Caco-2 (cell line): Measurements from ENCODE around the gene CPM. TPM values are rescaled to one million over a fixed set of nuclear protein-coding genes. Genes with fewer than 3 reads are reported as not detected.

Experiments used
- BruUV-seq: library from RNA; stranded (reverse); fragments of 400-500 nt; replicated peaks from 2 replicates; lab custom pipeline; 2021; lab: Mats Ljungman, UMichigan
- CTCF ChIA-PET: fragments of 300-600 bp; sonication (Branson Sonifier 250); formaldehyde crosslinking; loops from one replicate; lab custom pipeline; 2022; ENCODE audit warnings: antibody characterized with exemption; lab: Charles Lee
- POLR2A ChIA-PET: fragments of 300-600 bp; sonication (Branson Sonifier 250); formaldehyde crosslinking; loops from one replicate; lab custom pipeline; 2022; ENCODE audit warnings: antibody characterized with exemption; lab: Charles Lee
- DNase-seq, 2 experiments: peaks; one replicate each; pipeline versions ENCODE4 v3.0.0 to v3.0.0-alpha.2; 2020 to 2022
- H3K27me3 ChIP-seq: replicated peaks from 2 replicates; pipeline ENCODE4 v1.6.0; 2011; ENCODE audit warnings: low read length; ENCODE audit not compliant: control insufficient read depth, insufficient read depth
- H3K36me3 ChIP-seq: 2 replicates; pipeline ENCODE4 v1.5.1; 2011; ENCODE audit warnings: low read length; ENCODE audit not compliant: control insufficient read depth, insufficient read depth
- H3K4me1 ChIP-seq: fragments of 250-450 bp; sonication (Bioruptor Pico); 2 replicates; pipeline ENCODE4 v1.5.1; 2020; ENCODE audit warnings: mild to moderate bottlenecking
- H3K4me3 ChIP-seq: 2 replicates; pipeline ENCODE4 v1.5.1; 2011; ENCODE audit warnings: low read depth, mild to moderate bottlenecking, control low read depth, low read length
- H3K9me3 ChIP-seq: fragments of 250-450 bp; sonication (Bioruptor Pico); 2 replicates; pipeline ENCODE4 v1.5.1; 2020; ENCODE audit warnings: mild to moderate bottlenecking, moderate library complexity
- H3K27ac Mint-ChIP-seq: one replicate; pipeline ENCODE4 v1.8.0; 2022; ENCODE audit warnings: mixed read lengths; ENCODE audit not compliant: unreplicated experiment
- H3K27me3 Mint-ChIP-seq: one replicate; pipeline ENCODE4 v1.8.0; 2022; ENCODE audit warnings: mixed read lengths; ENCODE audit not compliant: insufficient read depth, unreplicated experiment
- H3K36me3 Mint-ChIP-seq: one replicate; pipeline ENCODE4 v1.8.0; 2022; ENCODE audit warnings: mild to moderate bottlenecking, mixed read lengths; ENCODE audit not compliant: insufficient read depth, unreplicated experiment
- H3K4me1 Mint-ChIP-seq: one replicate; pipeline ENCODE4 v1.8.0; 2022; ENCODE audit warnings: low read depth, mixed read lengths; ENCODE audit not compliant: unreplicated experiment
- H3K4me3 Mint-ChIP-seq: one replicate; pipeline ENCODE4 v1.8.0; 2022; ENCODE audit warnings: mild to moderate bottlenecking, moderate library complexity, mixed read lengths; ENCODE audit not compliant: unreplicated experiment
- H3K9me3 Mint-ChIP-seq: one replicate; pipeline ENCODE4 v1.8.0; 2022; ENCODE audit warnings: mixed read lengths; ENCODE audit not compliant: unreplicated experiment
- CTCF ChIP-seq, 2 experiments: fragments of 200-600 bp in 1 of 2; IDR thresholded peaks; 1 replicate in 1 of 2; 2 replicates in 1 of 2; pipeline versions ENCODE4 v1.5.1 to v1.8.0; 2011 to 2022; ENCODE audit warnings: antibody characterized with exemption in 1 of 2, control low read depth in 1 of 2, inconsistent platforms in 1 of 2, low read depth in 1 of 2, low read length in 1 of 2, mild to moderate bottlenecking in 1 of 2, moderate library complexity in 1 of 2; ENCODE audit not compliant: insufficient read depth in 1 of 2, severe bottlenecking in 1 of 2, unreplicated experiment in 1 of 2
- intact Hi-C: fragments of 100-400 bp; cut with micrococcal nuclease; formaldehyde crosslinking; loops from one replicate; pipeline ENCODE4 v1.10.0; 2022; ENCODE audit not compliant: unreplicated experiment
- total RNA-seq: library from RNA; stranded (reverse); gene quantifications from 2 replicates; pipeline ENCODE4 v1.2.3, GENCODE V29; 2022

Gene CPM
- total RNA-seq, 1 experiment from 2014 or later, result 8.2 TPM

GRCh38 chr12:68831272-68831671 lies 101.7 kb downstream of the CPM start:
- Histone ChIP-seq H3K4me1 (peaks cover 14% of the 10 kb centered on the region), H3K9me3 (no peaks in the 10 kb centered on the region), H3K36me3 (peaks cover 1% of the 10 kb centered on the region; the same call in 1 of the 2 replicates), H3K27me3 (no peaks in the 10 kb centered on the region), H3K4me3 (no peak overlapping the region)
- intact Hi-C loops, result no loop called here
- no peak for DNase-seq
- CTCF ChIA-PET, result no interaction called here
- peak overlapping the region; percentile 10 for H3K27ac Mint-ChIP-seq
- no TSS peak for BruUV-seq
- H3K27me3 Mint-ChIP-seq, result no peaks in the 10 kb centered on the region
- H3K4me3 Mint-ChIP-seq, result no peak overlapping the region
- peaks cover 12% of the 10 kb centered on the region for H3K4me1 Mint-ChIP-seq
- POLR2A ChIA-PET, result no interaction called here
- H3K9me3 Mint-ChIP-seq, result no peaks in the 10 kb centered on the region
- no peak for TF ChIP-seq CTCF (IDR thresholded peaks at IDR 0.05; ENCODE audit: insufficient read depth in 1 of 2, low read depth in 1 of 2, low read length in 1 of 2, severe bottlenecking in 1 of 2, unreplicated experiment in 1 of 2)
- peaks cover 87% of the 10 kb centered on the region for H3K36me3 Mint-ChIP-seq

GRCh38 chr12:68828672-68829068 lies 104.3 kb downstream of the CPM start:
- no peak overlapping the region for H3K4me3 Mint-ChIP-seq
- Histone ChIP-seq H3K4me1 (peaks cover 14% of the 10 kb centered on the region), H3K27me3 (no peaks in the 10 kb centered on the region), H3K4me3 (no peak overlapping the region), H3K36me3 (peaks cover 2% of the 10 kb centered on the region; the same call in 1 of the 2 replicates), H3K9me3 (no peaks in the 10 kb centered on the region)
- no peak for TF ChIP-seq CTCF (IDR thresholded peaks at IDR 0.05; ENCODE audit: insufficient read depth in 1 of 2, low read depth in 1 of 2, low read length in 1 of 2, severe bottlenecking in 1 of 2, unreplicated experiment in 1 of 2)
- intact Hi-C loops, result no loop called here
- H3K9me3 Mint-ChIP-seq, result no peaks in the 10 kb centered on the region
- peaks cover 12% of the 10 kb centered on the region for H3K4me1 Mint-ChIP-seq
- DNase-seq, result no peak
- ChIA-PET CTCF (no interaction called here), POLR2A (interaction anchor here (1.4 kb wide), 1 partner anchor 20 kb away, joined by 4 read pairs; no protein-coding TSS in a partner anchor)
- H3K36me3 Mint-ChIP-seq, result peaks cover 86% of the 10 kb centered on the region
- H3K27me3 Mint-ChIP-seq, result no peaks in the 10 kb centered on the region
- no peak overlapping the region for H3K27ac Mint-ChIP-seq
- no TSS peak for BruUV-seq

GRCh38 chr12:68827895-68828671 lies 104.9 kb downstream of the CPM start:
- Histone ChIP-seq H3K4me1 (peaks cover 14% of the 10 kb centered on the region), H3K36me3 (peaks cover 3% of the 10 kb centered on the region; the same call in 1 of the 2 replicates), H3K27me3 (no peaks in the 10 kb centered on the region), H3K4me3 (no peak overlapping the region), H3K9me3 (no peaks in the 10 kb centered on the region)
- intact Hi-C loops, result no loop called here
- POLR2A ChIA-PET, result interaction anchor here (1.4 kb wide), 1 partner anchor 19 kb away, joined by 4 read pairs; no protein-coding TSS in a partner anchor
- DNase-seq, result no peak
- H3K9me3 Mint-ChIP-seq, result no peaks in the 10 kb centered on the region
- H3K4me3 Mint-ChIP-seq, result no peak overlapping the region
- no TSS peak for BruUV-seq
- H3K4me1 Mint-ChIP-seq, result peaks cover 12% of the 10 kb centered on the region
- no peaks in the 10 kb centered on the region for H3K27me3 Mint-ChIP-seq
- no peak for TF ChIP-seq CTCF (IDR thresholded peaks at IDR 0.05; ENCODE audit: insufficient read depth in 1 of 2, low read depth in 1 of 2, low read length in 1 of 2, severe bottlenecking in 1 of 2, unreplicated experiment in 1 of 2)
- CTCF ChIA-PET, result no interaction called here
- peaks cover 89% of the 10 kb centered on the region for H3K36me3 Mint-ChIP-seq
- H3K27ac Mint-ChIP-seq, result no peak overlapping the region
